ENCODE measurements around the gene TPP2. TPM values are rescaled to one million over a fixed set of nuclear protein-coding genes. Genes with fewer than 3 reads are reported as not detected.

TPP2 gene
- total and polyA plus RNA-seq, 4 donors, result 14.0 to 55.6 (median 22.4) TPM

GRCh38 chr13:102675115-102675514, 78.3 kb downstream of the TPP2 start (continued):
- no peak for TF ChIP-seq REST (IDR thresholded peaks at IDR 0.05)

GRCh38 chr13:102677122-102677521, 80.3 kb downstream of the TPP2 start:
- TF ChIP-seq ZBTB33 (IDR thresholded peaks at IDR 0.05), result no peak
- TF ChIP-seq FOXA1 (IDR thresholded peaks at IDR 0.05), result no peak
- no peak for TF ChIP-seq HNF4A (conservative IDR thresholded peaks at IDR 0.05)
- Histone ChIP-seq H3K9ac (ENCODE audit: low read depth in 1 of 2, low read length in 2 of 2) (no peak overlapping the region), H3K4me1 (ENCODE audit: control insufficient read depth in 4 of 4, insufficient read depth in 4 of 4, low read length in 3 of 4) (peaks cover 0 to 5% (median 0%) of the 10 kb centered on the region in 4 donors), H3K27me3 (ENCODE audit: control insufficient read depth in 4 of 4, insufficient read depth in 4 of 4, low read length in 3 of 4) (no peaks in the 10 kb centered on the region), H3K4me3 (ENCODE audit: low read depth in 1 of 3, low read length in 3 of 3) (no peak overlapping the region), H3K27ac (ENCODE audit: low read depth in 1 of 2, low read length in 2 of 2) (no peak overlapping the region), H3K9me3 (ENCODE audit: control insufficient read depth in 4 of 4, low read length in 3 of 4) (no peaks in the 10 kb centered on the region), H3K36me3 (ENCODE audit: control insufficient read depth in 4 of 4, insufficient read depth in 3 of 4, low read depth in 1 of 4, low read length in 3 of 4) (peaks cover 2 to 65% (median 42%) of the 10 kb centered on the region in 4 donors)
- 95% methylated on average over 4 of the region's 4 CpGs for WGBS
- no peak for DNase-seq (ENCODE audit: low spot score)

GRCh38 chr13:102678339-102679107, 81.7 kb downstream of the TPP2 start:
- no peak for DNase-seq (ENCODE audit: low spot score)
- Histone ChIP-seq H3K9ac (ENCODE audit: low read depth in 1 of 2, low read length in 2 of 2) (no peak overlapping the region), H3K27ac (ENCODE audit: low read depth in 1 of 2, low read length in 2 of 2) (no peak overlapping the region), H3K9me3 (ENCODE audit: control insufficient read depth in 4 of 4, low read length in 3 of 4) (no peaks in the 10 kb centered on the region), H3K36me3 (ENCODE audit: control insufficient read depth in 4 of 4, insufficient read depth in 3 of 4, low read depth in 1 of 4, low read length in 3 of 4) (peaks cover 2 to 51% (median 36%) of the 10 kb centered on the region in 4 donors), H3K4me3 (ENCODE audit: low read depth in 1 of 3, low read length in 3 of 3) (no peak overlapping the region), H3K27me3 (ENCODE audit: control insufficient read depth in 4 of 4, insufficient read depth in 4 of 4, low read length in 3 of 4) (no peaks in the 10 kb centered on the region), H3K4me1 (ENCODE audit: control insufficient read depth in 4 of 4, insufficient read depth in 4 of 4, low read length in 3 of 4) (peaks cover 0 to 5% (median 0%) of the 10 kb centered on the region in 4 donors)
- no peak for TF ChIP-seq SP1 (IDR thresholded peaks at IDR 0.05)
- WGBS, result 83% methylated on average over 5 of the region's 5 CpGs

GRCh38 chr13:102679449-102680132, 82.8 kb downstream of the TPP2 start:
- WGBS, result 64% methylated on average over 3 of the region's 3 CpGs
- Histone ChIP-seq H3K4me1 (ENCODE audit: control insufficient read depth in 4 of 4, insufficient read depth in 4 of 4, low read length in 3 of 4) (peaks cover 0 to 5% (median 0%) of the 10 kb centered on the region in 4 donors), H3K27me3 (ENCODE audit: control insufficient read depth in 4 of 4, insufficient read depth in 4 of 4, low read length in 3 of 4) (no peaks in the 10 kb centered on the region), H3K9me3 (ENCODE audit: control insufficient read depth in 4 of 4, low read length in 3 of 4) (no peaks in the 10 kb centered on the region), H3K4me3 (ENCODE audit: low read depth in 1 of 3, low read length in 3 of 3) (no peak overlapping the region), H3K27ac (ENCODE audit: low read depth in 1 of 2, low read length in 2 of 2) (no peak overlapping the region), H3K9ac (ENCODE audit: low read depth in 1 of 2, low read length in 2 of 2) (no peak overlapping the region), H3K36me3 (ENCODE audit: control insufficient read depth in 4 of 4, insufficient read depth in 3 of 4, low read depth in 1 of 4, low read length in 3 of 4) (peaks cover 0 to 43% (median 30%) of the 10 kb centered on the region in 4 donors)
- no peak for DNase-seq (ENCODE audit: low spot score)
- TF ChIP-seq YY1 (IDR thresholded peaks at IDR 0.05), result no peak
- TF ChIP-seq REST (IDR thresholded peaks at IDR 0.05), result no peak
- TF ChIP-seq RXRA (IDR thresholded peaks at IDR 0.05), result no peak
- TF ChIP-seq CTCF (IDR thresholded peaks at IDR 0.05; ENCODE audit: low read depth, low read length, missing input control), result no peak
- no peak for TF ChIP-seq SP1 (IDR thresholded peaks at IDR 0.05)
- TF ChIP-seq NR2F2 (IDR thresholded peaks at IDR 0.05), result no peak
- no peak for TF ChIP-seq FOXA1 (IDR thresholded peaks at IDR 0.05)
- no peak for TF ChIP-seq ATF3 (IDR thresholded peaks at IDR 0.05)
- TF ChIP-seq HNF4G (IDR thresholded peaks at IDR 0.05), result no peak
- TF ChIP-seq TAF1 (conservative IDR thresholded peaks at IDR 0.05), result no peak

Measured in liver (tissue), 9 donors.